ENCODE results near the gene CACNA1F.

Gene CACNA1F

DNA sequence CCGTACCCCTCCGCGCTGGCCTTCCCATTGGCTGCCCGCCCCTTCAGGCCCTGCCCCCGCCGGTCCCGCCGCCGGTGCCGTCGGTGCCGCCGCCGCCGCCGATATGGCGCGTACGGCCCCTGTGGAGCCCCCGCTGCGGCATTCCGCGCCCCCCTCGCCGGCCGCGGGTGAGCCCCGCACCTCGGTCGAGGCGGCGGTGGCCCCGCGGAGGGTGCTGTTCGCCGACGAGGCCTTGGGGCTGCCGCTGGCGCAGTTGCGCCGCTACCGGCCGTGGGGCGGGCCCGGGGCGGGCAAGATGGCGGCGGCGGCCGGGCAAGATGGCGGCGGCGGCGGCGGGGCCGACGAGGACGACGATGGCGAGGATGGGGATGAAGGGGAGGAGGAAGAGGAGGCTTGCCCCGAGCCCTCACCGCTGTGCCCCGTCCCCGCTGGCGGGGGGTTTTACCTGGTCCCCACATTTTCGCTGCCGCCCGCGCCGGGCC, 36.7 kb upstream of the CACNA1F start, which contains the start of gene PPP1R3F:
Gene PPP1R3F (plus strand): TSS at position 27 of the 482 bp plus-strand sequence. CDS start 77 bp downstream, at position 104.
- DNase-seq (ENCODE audit: low spot score), result no peak
- H3K27me3 ChIP-seq (ENCODE audit: insufficient read depth, poor library complexity, severe bottlenecking), result no peaks in the 10 kb centered on the region
- peaks cover 3% of the 10 kb centered on the region for H3K4me1 ChIP-seq (ENCODE audit: insufficient read depth, poor library complexity, severe bottlenecking)
- ATAC-seq (ENCODE audit: low read depth), result no peak; the same call in 2 of the 3 replicates
- peak within 1 kb of the TSS; percentile 84 for H3K4me3 ChIP-seq (ENCODE audit: severe bottlenecking)
- H3K27ac ChIP-seq (ENCODE audit: poor library complexity, severe bottlenecking), result peak within 1 kb of the TSS; percentile 71
- no peak for TF ChIP-seq CTCF (IDR thresholded peaks at IDR 0.05; ENCODE audit: poor library complexity, severe bottlenecking)
- H3K36me3 ChIP-seq (ENCODE audit: low read depth), result no peaks in the 10 kb centered on the region
- H3K9me3 ChIP-seq (ENCODE audit: severe bottlenecking), result no peaks in the 10 kb centered on the region

GRCh38 chrX:49269010-49269766, 36.0 kb upstream of the CACNA1F start:
- TF ChIP-seq CTCF (IDR thresholded peaks at IDR 0.05; ENCODE audit: poor library complexity, severe bottlenecking), result no peak
- ATAC-seq (ENCODE audit: low read depth) (peak; percentile 91), DNase-seq (ENCODE audit: low spot score) (peak; percentile 95)
- H3K36me3 ChIP-seq (ENCODE audit: low read depth), result no peaks in the 10 kb centered on the region
- peak overlapping the region; percentile 71 for H3K27ac ChIP-seq (ENCODE audit: poor library complexity, severe bottlenecking)
- H3K4me3 ChIP-seq (ENCODE audit: severe bottlenecking), result peak overlapping the region; percentile 84
- H3K4me1 ChIP-seq (ENCODE audit: insufficient read depth, poor library complexity, severe bottlenecking), result peaks cover 3% of the 10 kb centered on the region
- no peaks in the 10 kb centered on the region for H3K27me3 ChIP-seq (ENCODE audit: insufficient read depth, poor library complexity, severe bottlenecking)
- H3K9me3 ChIP-seq (ENCODE audit: severe bottlenecking), result no peaks in the 10 kb centered on the region

DNA sequence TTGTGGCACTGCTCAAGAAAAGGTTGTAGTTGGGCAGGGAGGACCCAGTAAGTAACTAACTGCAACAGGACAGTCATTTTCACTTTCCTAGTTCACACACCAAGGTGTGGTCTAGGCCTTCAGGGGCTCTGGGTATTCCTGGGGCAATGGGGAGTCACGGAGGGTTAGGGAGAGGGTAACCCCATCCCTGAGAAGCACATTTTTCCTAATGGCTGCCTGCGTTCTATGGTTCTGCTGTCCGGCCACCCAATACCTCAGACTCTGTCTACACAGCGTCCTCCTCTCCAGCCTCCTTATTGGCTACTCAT, 35.5 kb upstream of the CACNA1F start:
- ATAC-seq (ENCODE audit: low read depth), result no peak

DNA sequence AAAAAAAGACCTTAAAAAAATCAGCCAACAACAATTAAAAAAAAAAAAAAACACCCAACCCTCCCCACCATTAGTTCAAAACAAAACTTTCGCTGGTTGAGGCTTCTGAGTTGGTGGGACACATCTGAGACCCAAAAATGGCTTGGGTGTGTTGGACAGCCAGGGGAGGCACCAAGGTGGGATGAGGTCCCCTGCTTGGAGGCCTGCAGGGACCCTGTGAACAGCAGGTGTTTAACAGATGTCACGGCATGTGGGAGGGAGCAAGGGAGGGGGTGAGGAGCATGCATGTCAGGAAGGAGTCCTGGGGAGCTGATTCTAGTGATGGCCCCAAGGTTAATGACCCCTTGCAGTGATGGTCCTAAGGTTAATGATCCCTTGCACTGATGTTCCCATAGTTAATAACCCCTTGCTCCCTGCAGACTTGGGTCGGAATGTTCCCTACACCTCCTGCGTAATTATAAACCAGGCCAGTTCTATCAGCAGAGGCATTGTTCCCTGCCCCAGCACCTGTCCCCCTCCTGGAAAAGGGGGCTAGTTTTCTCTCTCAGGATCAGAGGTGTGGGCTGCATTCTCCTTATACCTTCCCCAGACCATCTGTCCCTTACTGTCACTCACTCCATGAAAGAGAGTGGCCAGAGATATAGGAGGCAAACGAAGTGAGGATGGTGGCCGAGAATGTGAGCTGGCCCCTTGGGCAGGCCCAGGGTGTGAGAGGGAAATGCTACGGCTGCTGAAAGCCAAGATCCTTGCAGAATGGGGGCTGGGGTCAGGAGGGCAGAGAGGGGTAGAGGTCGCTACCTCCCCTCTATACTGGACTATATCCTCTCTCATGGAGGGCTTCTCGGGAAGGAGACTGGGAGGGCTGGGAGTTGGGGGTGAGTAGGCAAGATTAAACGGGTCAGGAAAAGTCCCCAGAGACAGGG, 33.6 kb upstream of the CACNA1F start:
- DNase-seq (ENCODE audit: low spot score) (no peak), ATAC-seq (ENCODE audit: low read depth) (no peak)
- no peaks in the 10 kb centered on the region for H3K27me3 ChIP-seq (ENCODE audit: insufficient read depth, poor library complexity, severe bottlenecking)
- H3K9me3 ChIP-seq (ENCODE audit: severe bottlenecking), result no peaks in the 10 kb centered on the region
- no peak overlapping the region for H3K4me3 ChIP-seq (ENCODE audit: severe bottlenecking)
- TF ChIP-seq CTCF (IDR thresholded peaks at IDR 0.05; ENCODE audit: poor library complexity, severe bottlenecking), result no peak
- H3K27ac ChIP-seq (ENCODE audit: poor library complexity, severe bottlenecking), result no peak overlapping the region
- H3K4me1 ChIP-seq (ENCODE audit: insufficient read depth, poor library complexity, severe bottlenecking), result peaks cover 3% of the 10 kb centered on the region
- H3K36me3 ChIP-seq (ENCODE audit: low read depth), result no peaks in the 10 kb centered on the region

More for the DNA sequence above, 35.5 kb upstream of the CACNA1F start:
- DNase-seq (ENCODE audit: low spot score), result no peak
- peak overlapping the region; percentile 71 for H3K27ac ChIP-seq (ENCODE audit: poor library complexity, severe bottlenecking)
- no peaks in the 10 kb centered on the region for H3K36me3 ChIP-seq (ENCODE audit: low read depth)
- H3K27me3 ChIP-seq (ENCODE audit: insufficient read depth, poor library complexity, severe bottlenecking), result no peaks in the 10 kb centered on the region
- H3K4me3 ChIP-seq (ENCODE audit: severe bottlenecking), result peak overlapping the region; percentile 84
- TF ChIP-seq CTCF (IDR thresholded peaks at IDR 0.05; ENCODE audit: poor library complexity, severe bottlenecking), result no peak
- H3K9me3 ChIP-seq (ENCODE audit: severe bottlenecking), result no peaks in the 10 kb centered on the region
- H3K4me1 ChIP-seq (ENCODE audit: insufficient read depth, poor library complexity, severe bottlenecking), result peaks cover 3% of the 10 kb centered on the region
